GM12864 (cell line): ENCODE data around the gene FLT1.

Experiments used
- DNase-seq: peaks from one replicate; pipeline ENCODE4 v3.0.0-alpha.2; 2011; ENCODE audit warnings: low read depth
- H3K4me3 ChIP-seq: 2 replicates; pipeline ENCODE4 v1.5.1; 2011; ENCODE audit warnings: mild to moderate bottlenecking, low read depth, low read length, control low read depth
- TF ChIP-seq, protein P1 (sequence below): IDR thresholded peaks from 2 replicates; pipeline ENCODE4 v1.5.1; 2011; ENCODE audit warnings: low read depth, mild to moderate bottlenecking, moderate library complexity, low read length, control low read depth, inconsistent platforms; ENCODE audit errors: missing control alignments

Gene FLT1

DNA sequence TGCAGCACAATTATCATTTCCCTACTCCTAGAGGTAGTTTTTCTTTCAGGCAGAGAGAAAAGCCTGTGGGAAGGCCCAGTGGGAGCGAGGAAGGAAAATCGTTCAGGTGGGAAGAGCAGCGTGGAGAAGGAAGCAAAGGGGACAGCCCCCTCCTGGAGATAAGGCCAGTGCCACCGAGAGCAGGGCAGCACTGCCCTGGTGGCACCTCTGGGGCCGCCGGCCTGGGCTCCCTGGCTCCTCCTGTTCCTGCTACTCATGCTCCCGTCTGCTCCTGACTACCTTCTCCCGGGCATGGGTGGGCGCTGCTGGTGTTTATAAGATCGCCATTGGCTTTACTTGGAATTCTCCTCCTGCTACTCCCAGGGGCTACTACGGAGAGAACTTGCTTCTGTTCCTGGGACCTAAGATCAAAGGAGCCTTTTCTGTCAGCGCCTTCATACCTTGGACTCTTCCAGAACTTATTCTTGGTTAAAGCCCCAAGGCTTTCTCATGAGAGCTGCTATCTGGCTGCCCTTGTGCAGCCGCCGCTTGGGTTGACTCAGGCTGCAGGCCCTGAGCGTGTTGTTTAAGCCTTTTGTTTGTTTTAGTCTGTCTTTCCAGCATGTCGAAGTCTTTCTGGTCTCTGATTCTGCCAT is 3.7 kb upstream of the FLT1 start:
- TF ChIP-seq, protein P1, sequence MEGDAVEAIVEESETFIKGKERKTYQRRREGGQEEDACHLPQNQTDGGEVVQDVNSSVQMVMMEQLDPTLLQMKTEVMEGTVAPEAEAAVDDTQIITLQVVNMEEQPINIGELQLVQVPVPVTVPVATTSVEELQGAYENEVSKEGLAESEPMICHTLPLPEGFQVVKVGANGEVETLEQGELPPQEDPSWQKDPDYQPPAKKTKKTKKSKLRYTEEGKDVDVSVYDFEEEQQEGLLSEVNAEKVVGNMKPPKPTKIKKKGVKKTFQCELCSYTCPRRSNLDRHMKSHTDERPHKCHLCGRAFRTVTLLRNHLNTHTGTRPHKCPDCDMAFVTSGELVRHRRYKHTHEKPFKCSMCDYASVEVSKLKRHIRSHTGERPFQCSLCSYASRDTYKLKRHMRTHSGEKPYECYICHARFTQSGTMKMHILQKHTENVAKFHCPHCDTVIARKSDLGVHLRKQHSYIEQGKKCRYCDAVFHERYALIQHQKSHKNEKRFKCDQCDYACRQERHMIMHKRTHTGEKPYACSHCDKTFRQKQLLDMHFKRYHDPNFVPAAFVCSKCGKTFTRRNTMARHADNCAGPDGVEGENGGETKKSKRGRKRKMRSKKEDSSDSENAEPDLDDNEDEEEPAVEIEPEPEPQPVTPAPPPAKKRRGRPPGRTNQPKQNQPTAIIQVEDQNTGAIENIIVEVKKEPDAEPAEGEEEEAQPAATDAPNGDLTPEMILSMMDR = no peak

DNA sequence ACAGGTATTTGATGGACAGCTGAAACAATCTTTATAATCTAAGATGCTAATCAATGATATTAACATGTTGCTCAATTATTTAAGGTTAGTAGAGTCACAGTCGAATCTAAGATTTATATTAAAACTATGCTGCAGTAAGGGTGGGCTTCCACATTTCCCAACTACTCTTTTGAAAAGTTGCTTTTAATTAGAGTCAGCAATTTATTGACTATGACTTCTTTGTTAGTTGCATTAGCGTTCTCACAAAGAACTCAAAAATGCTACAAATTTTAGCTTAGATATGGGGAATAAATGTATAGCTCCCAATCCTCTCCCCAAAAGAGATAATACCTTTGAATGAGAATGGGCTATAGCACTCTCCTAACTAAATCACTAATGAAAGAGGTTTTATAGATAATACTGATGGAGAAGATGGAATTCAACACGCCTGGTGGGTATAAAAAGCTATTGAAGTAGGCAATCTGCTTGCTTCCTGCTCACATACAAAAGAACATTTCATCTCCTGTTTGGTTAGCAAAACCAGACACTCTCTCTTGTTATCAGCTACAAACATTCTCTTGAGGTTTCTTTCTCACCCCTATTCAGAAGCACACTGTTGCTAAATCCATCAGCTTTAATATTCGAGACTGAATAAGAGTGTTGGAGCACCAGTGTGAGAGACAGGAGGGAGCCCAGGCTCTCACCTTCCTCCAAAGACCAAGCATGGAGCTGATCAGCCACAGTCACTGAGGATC is 2.4 kb upstream of the FLT1 start:
- no peak for DNase-seq
- TF ChIP-seq, protein P1 = no peak
- no peak overlapping the region for H3K4me3 ChIP-seq

More for the DNA sequence above, 3.7 kb upstream of the FLT1 start:
- DNase-seq = no peak
- no peak overlapping the region for H3K4me3 ChIP-seq

DNA sequence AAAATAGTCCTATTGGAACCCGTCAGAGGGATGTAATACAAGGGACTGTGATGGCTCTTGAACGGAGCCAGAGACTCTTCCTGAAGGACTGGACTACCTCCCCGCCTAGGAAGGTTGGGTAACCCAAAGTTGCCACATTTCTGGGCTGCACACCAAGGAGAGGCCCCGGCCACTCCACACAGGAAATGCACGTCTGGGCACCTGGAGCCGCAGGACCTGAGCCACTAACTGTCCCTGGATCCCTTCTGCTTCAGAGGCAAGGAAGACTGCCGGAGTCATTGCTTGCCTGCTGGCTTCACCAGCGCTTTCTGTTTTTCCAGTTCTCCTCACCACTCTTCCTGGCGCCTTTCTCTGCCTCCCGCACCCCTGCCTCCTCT is 1.2 kb upstream of the FLT1 start:
- TF ChIP-seq, protein P1 = no peak
- H3K4me3 ChIP-seq = no peak overlapping the region
- DNase-seq = no peak

DNA sequence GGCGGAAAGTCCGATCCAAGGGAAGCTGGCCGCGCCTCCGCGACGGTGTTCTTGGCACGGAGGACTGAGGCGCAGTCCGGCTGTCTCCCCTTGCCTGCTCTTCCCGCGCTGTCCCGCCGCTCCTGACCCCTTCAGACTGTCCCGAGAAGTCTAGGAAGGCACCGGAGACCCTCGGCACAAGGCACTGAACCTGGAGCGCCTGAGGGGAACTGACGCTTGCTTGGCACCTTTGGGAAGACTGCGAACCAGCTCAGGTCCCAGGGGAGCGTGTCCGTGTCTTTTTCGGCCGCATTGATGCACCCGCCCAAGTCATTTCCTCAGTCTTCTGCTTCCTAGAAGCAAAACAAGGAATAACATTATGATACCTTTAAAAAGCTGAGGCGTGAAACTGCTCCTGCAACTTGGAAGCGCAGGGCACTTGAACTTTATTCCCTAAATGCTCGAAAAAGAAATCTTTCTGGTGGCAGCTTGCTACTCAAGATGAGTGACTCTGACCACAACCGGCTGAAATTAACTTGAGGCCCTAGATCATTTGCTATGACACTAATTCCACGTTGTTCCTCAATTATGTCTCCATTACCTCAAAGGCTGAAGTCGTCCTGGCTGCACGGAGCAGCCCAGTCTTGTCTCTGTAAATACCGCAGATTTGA is 735 bp upstream of the FLT1 start:
- no peak overlapping the region for H3K4me3 ChIP-seq

DNA sequence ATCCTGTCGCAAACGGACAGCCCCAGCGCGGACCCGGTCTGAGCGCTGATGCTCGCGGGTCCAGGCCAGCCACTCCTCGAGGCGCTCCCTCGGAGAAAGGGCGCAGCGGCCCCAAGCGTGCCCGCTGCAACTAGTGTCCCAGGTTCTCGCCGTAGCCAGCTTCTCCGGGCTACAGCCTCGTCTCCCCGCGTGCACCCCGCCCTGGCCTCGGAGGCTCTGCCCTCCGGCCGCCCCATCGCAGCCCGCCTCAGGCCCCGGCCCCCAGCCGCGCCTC is 487 bp downstream of the FLT1 start:
- TF ChIP-seq, protein P1 = no peak
- DNase-seq = no peak
- H3K4me3 ChIP-seq = peak overlapping the region; percentile 44

More for the DNA sequence above, 735 bp upstream of the FLT1 start:
- TF ChIP-seq, protein P1 = no peak
- DNase-seq = no peak

DNA sequence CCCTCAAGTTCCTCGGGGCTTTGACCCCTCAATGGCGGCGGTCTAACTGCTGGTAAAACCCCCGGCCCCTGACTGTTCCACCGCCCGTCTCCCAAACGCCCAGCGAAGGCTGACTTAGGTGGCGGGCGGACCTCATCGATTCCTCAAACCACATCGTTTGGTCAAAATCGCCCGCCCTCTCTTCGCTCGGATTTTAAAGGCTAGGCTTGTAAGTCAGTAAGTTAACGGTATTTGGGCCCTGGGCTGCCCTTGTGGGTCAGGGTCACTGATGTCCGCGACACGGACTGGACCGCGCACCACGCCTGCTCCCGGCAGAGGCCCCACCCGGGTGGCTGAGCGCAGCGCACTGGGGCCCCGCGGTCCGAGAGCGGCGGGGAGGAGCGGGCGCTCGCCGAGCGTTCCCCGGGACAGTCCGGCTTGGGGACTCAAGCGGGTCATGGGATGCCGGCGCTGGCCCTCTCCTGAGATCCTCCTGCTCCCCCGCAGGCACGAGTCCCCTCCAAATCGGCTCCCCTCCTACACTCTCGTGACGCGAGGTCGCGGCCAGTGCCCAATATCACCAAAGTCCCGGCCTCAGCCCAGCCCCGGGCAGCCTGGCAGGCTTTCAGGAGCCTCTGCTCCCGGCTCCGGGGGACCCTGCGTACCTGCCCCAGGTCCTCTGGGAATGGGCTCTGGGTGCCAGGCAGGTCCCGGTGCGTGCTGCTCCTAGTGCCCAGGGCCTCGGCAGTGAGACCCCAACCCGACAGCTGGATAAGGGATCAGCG is 1.0 kb downstream of the FLT1 start:
- peak overlapping the region; percentile 44 for H3K4me3 ChIP-seq
- TF ChIP-seq, protein P1 = no peak
- no peak for DNase-seq
